HG02852 (cell line): ENCODE measurements around the gene DDAH2.

ENCODE experiments used
- ATAC-seq: cut with Tn5 transposase; IDR thresholded peaks from one replicate; pipeline ENCODE4 v1.9.1; 2021; ENCODE audit warnings: mild to moderate bottlenecking, moderate library complexity; ENCODE audit not compliant: unreplicated experiment

Gene DDAH2

DNA sequence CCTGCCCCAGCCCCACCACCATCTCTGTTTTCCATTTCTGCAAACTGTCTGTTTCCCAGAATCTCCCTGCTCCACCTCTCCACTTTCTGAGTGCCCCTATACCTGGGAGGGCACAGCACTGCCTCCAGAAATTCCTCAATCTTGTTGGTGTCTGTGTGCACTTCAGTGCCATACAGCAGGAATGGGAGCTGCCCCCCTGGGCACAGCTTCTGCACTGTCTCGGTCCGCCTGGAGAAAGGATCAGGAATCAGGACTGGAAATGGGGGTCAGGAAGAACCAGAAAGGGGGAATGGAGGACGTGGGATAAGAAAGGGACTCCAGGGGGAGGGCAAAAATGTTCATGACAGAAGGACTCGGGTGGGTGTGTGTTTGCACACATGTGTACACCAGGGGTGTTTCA is 4.6 kb upstream of the DDAH2 start:
- ATAC-seq, result no peak

DNA sequence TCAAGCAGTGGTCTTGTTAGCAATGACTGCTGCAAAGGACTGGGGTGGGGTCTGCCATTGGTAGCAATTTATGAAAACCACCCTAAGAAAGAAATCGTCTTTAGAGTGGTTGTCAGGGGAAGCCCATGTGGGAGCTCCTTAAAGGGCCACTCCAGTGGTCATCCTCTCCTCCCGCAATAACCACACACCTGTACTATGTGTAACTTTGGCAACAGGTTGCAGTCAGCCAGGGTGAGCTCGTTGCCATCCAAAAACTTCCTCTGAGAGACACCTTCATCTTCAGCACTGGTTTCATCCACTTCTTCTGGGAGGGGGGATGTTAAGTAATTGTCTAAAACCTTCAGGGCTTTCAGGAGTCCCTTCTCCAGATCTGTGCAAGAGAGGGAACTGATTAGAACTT is 2.9 kb upstream of the DDAH2 start:
- ATAC-seq, result no peak

DNA sequence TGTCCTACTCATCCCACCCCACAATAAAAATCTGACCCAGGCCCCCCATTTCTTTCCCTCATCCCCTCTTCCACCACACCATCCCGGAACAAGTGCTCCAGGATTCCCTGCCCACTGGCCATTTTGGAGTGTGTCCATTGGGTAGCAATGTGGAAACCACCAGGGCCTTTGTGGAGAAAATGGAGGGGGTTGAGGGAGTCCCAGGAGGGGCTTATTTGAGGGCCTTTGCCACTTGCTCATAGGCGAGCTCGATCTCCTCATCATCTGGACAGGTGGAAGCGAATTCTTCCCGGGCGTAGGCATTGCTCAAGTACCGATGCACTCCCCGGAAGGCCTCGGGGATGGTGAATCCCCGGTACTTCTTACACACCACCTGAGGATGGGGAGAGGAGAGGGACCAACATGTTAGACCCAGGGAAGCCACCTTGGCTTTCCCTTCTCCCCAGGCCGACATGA is 1.6 kb upstream of the DDAH2 start:
- ATAC-seq, result no peak

DNA sequence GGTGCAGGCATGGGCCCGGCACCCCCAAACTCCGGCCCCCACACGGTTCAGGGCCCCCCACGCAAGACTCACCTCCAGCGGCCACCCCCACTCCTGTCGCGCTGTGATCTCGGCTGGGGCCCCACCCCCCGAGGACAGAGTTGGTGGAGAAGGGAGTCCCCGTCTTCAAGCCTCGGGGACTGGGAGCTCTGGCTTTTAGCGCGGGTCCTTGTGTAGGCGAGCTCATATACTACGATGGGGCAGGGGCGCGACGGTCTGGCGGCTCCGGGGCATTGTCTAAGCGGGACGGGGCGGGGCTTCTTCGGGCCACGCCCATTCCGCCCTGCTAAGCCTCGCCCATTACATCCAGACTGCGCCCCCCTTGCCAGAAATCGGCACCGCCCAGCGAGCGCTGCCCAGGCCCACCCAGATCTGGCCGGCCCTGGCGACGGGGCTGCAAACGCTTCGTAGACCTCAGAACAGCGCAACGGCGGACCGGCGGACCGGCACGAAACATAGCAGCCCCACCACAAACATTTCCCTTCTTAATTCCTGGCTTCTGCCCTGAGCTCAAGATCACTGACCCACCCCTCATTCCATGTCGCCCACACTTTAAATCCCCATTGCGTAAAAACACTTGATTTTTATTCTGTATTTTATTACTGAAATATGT is 1.0 kb upstream of the DDAH2 start:
- ATAC-seq, result peak; percentile 32

DNA sequence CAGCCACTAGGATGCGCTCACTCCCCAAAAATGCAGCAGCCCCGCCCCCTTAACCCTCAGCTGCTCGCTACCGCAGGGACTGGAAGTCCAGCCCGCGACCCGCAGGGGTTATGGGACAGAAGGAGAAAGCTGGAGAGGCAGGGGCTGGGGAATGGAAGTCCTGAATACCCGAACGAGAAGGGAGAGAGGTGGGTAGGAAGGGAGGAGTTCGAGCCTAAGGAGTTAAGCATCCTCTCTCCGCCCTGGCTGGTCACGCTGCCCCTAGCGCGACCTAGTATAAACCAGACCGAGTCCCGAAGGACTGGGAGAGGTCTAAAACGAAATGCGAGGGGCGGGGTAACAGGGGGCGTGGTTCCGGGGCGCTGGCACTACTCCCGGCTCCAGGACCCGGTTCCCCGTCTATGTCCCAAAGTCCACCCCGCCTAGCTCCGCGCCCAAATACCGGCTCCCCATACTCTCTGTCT is 448 bp upstream of the DDAH2 start:
- peak; percentile 53 for ATAC-seq

DNA sequence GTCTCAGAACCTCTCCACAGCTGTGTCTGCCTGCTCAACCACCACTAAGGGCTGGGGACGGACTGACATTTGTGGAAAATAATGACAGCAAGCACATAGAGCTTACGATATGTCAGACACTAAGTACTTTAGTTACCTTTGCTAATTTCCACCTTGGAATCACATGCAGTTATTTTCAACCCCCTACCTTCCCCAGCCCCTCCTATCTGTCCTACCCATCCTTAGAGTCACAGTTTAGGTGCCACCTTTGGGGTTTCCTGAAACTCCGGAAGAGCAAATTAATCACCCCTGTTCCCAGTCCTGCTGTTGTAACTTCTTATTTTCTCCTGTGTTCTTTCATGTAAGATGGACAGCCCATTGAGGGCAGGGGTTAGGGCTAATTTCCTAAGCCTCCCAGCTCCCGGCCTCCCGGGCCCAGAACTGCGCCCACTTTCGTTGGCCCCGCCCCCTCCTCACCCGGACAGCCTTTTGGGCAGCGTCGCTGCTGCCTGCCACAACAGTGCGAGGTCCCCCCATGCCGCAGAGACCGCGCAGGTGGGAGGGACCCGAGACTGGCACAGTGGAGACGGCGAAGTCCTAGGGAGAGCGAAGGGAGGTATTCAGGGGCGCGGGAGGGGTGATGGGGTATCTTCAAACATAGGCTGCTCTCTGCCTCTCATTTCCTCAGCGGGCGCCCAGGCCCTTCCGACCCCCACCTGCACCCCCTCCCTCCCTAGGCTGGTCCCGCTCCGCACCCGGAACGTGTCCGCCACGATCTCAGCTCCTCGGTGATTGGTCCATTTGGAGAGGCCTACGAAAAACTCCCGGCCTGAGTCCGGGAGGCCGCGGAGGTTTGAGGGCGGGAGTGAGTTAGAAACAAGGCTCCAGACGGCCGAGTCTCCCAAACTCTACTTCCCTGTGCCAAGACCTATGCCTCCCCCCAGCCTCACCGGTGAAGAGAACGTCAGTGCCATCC is 1.1 kb downstream of the DDAH2 start:
- ATAC-seq, result no peak

DNA sequence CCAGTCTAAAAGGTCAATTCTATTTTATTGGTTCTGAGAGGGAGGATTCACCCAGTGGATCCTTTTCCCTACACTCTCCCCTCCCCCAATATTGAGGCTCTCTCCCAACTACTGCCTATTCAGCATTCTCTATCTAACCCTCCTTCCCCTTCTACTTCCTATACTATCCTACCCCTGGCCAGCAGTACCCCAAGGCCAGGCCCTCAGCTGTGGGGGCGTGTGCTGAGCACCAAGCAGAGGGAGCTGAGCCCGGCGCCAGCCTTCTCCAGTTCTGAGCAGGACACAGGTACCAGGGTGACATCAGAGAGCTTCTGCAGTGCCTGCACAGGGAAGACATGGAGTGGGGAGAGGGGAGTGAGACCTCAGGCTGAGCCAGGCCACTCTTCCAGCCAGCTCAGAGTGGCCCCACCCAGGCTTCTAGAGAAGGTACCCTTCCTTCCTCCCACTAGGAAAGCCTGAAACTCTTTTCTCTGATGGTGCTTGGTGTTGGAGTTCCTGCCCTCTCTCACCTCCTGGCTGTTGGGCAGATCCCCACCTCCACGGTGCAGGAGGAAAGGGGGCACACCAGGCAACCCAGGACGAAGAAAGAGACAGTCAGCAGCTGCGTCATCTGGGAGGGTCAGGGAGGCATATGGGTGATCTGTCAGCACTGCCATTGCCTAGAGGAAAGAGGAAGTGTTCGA is 1.9 kb downstream of the DDAH2 start:
- ATAC-seq, result peak; percentile 56

DNA sequence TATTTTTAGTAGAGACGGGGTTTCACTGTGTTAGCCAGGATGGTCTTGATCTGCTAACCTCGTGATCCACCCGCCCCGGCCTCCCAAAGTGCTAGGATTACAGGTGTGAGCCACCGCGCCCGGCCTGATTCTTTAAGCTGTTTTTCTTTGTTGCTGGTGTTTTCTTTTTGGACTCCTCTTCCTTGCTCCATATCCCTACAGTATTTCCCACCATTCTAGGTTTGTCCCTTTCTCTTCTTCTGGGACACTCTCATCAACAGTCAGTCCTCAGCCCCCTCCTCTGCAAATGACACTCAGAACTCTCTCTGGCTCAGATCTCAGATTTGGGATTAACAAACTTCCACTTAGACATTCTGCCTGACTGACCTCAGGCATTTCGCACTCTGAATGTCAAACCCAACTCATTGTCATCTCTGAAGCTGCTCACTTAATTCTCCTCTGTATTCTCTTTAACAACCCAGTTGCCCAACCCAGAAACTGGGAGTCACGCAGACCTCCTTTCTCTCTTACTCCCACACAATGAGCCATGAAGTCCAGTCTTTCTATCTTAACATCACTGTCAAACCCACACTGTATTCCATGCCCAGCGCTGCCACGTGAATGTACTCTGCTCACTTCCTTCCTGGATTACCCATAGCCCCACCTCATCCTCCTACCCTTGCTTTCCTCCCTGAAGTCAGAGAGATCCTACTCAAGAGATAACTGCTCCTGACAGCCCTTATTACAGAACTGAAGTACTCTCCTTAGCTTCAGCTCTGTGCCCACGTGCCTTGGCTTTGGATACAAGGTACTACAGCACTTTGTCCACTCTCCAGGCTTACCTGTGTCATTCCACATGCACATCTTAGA is 3.4 kb downstream of the DDAH2 start:
- no peak for ATAC-seq

DNA sequence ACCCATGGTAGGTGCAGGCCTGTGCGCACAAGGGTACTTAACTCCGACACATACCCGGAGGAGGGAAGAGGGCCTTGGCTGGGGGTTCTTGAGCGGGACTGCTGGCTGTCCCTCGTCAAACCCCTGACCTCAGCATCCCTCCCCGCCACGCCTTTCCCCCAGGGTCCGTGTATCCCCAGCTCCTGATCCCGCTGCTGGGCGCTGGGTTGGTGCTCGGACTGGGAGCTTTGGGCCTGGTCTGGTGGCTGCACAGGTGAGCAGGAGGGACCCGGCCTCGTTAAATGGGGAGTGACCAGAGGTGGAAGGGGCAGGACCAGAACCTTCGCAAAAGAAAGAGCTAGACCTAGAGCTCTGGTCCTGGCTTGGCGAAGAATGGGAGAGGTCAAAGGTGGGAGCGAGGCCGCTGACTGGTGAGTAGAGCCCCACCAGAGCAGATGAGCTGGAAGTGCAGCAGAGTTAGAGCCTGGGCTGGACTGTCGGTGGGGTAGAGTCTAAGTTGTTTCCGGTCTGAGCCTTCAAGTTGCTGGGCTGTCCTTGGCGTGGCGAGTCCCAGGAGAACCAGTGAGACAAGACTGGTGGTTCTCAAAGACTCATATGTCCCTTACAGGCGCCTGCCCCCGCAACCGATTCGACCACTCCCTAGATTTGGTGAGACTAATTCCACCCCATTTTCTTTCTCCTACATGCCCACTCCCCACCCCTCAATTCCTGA is 5.0 kb downstream of the DDAH2 start:
- no peak for ATAC-seq

DNA sequence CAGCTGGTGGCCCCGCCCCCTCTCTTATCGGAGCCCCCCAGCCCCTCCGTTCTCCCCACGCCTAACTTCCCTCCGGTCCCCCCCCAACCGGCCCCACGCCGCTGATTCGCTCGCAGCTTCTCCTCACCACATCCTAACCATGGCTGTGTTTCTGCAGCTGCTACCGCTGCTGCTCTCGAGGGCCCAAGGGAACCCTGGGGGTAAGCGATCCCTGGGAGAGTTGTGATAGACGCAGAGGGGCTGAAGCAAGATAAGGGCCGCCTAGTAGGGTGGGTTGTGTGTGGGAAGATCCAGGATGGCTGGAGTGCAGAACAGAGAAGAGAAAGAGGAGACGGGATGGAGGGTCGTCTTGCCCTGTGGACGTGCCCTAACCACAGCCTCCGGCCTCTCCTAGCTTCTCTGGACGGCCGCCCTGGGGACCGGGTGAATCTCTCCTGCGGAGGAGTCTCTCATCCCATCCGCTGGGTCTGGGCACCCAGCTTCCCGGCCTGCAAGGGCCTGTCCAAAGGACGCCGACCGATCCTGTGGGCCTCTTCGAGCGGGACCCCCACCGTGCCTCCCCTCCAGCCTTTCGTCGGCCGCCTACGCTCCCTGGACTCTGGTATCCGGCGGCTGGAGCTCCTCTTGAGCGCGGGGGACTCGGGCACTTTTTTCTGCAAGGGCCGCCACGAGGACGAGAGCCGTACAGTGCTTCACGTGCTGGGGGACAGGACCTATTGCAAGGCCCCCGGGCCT is 5.7 kb downstream of the DDAH2 start, which contains the start of gene MPIG6B:
Gene MPIG6B, plus strand, starts transcription at position 129 of the 735 bp plus-strand sequence. Its CDS starts 11 bp downstream, at position 140.
- no peak for ATAC-seq

DNA sequence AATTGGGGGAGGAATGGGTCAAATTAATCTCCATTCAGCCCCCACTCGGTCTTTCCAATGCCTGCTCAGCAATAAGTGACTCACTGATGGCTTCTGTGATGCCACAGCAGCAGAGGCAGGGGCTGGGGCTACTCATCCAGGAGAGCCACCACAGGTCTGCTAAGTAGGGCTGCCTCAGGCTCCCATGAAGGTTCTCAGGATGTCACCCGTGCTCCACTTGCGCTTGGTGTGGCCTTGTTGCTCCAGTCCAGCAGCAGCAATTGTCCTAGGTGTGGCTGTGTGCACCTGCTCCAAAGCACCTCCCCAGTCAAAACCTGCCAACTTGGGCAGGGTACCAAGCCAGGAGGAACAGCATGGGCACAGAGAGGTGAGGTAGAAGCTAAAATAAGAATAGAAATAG is 6.9 kb downstream of the DDAH2 start:
- no peak for ATAC-seq

DNA sequence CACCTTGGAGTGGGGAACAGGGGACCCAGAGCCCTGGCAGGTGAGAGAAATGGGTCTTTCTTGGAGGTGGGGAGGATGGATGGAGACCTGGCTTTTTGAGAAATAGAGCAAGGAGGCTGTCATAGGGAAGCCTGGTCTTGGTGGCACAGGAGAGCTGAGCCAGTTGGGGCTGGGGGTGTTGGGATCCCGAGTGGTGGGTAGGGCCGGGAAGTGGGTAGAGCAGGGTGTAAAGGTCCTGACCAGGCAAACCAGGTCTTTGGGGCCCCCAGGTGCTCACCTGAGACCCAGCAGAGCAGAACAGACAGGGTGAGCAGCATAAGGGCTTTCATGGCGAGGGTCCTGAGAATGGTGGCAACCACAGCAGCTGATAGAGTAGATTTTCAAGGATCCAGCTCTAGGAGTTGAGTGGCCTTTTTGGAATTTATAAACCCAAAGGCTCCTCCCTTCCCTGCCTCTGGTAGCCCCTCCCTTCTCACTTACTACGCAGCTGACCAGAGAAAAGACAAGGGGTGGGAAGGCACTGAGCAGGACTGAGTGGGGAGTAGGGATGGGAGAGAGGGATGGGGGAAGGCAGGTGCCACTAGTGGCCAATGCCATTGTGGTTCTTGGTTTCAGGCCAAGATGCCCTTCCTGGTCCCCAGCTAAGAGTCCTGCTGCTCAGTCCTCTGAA is 7.6 kb downstream of the DDAH2 start, which contains the start of gene LY6G6C:
Gene LY6G6C, minus strand, starts transcription at position 396 of the 670 bp plus-strand sequence. Its CDS starts 67 bp downstream, at position 329.
- ATAC-seq, result no peak

DNA sequence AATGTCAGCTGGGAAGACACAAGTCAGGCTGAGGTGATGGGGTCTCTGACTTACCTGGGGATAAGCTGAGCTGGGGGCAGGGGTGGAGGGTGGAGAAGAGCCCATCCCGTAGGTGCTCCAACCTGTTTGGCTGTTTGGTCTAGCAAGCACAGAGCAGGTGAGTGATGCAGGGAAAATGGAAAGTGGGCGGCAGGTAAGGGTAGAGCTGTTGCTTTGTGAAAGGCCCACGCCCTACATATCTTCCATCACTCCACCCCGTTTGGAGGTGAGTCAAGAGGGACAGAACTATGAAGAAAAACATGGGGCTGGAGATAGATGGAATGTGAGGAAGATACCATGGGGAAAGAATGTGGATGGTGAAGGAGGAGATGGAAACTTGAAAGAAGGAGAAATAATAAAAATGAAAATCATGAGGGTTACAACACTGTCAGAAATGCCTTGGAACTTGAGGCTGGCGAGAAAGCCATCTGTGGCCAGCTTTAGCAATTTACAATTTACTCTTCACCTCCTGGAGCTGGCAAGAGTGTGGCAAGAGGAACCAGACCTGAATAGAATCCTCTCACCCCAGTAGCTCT is 8.8 kb downstream of the DDAH2 start:
- no peak for ATAC-seq

DNA sequence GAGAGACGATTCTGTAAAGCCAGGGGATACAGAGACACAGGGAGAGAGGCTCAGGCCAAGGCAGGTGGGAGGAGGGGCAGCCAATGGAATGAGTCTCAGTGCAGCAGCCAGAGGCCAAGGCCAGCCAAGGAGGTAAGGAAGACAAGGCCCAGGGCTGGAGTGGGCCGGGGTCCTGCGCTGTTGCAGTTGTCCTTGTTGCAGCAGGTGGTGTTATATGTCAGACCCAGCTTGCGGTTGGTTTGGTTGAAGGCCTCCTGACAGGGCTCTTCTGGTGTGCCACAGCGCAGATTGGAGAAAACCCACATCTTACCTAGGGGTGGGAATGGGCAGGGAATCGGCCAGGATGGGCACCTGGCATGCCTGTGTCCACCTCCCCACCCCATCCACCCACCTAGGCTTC is 10.1 kb downstream of the DDAH2 start:
- no peak for ATAC-seq

DNA sequence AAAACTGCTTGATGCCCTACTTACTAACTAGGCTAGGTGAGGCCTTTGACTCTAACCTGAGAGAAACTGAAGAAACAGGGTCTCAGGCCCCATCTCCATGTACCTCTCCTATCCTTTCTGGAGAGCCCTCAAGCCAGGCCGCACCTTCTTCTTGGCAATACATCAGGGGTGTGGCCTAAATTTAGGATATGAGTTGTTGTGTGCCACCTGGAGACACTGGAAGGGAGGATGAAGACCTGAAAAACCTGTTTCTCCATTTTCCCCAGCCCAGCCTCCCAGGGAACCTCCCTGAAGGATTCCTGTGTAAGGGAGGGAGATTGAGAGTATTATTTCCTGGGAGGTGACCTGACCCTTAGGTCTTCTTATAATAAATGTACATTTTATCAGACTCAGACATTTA is 10.8 kb downstream of the DDAH2 start:
- ATAC-seq, result no peak

DNA sequence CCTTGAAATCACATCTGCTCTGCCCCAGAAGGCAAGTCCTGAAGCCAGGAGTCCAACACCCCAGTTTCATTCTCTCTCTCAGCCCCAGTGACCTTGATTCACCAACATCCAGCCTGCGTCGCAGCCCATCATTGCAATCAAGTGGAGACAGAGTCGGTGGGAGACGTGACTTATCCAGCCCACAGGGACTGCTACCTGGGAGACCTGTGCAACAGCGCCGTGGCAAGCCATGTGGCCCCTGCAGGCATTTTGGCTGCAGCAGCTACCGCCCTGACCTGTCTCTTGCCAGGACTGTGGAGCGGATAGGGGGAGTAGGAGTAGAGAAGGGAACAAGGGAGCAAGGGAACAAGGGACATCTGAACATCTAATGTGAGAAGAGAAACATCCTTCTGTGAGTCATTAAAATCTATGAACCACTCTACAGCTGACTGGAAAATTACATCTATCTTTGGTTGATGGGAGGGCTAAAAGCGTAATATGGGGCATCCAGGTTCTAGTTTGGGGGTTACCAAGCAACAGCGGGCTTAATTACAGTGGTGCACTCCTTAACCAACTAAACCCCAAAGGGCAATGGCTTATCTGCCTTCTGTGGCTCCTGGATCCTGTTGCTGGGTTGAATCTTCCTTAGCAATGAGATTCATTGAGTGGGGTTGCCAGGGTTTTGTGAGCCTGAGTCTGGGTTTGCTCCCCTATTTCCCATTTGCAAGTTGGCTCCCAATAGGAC is 11.4 kb downstream of the DDAH2 start:
- ATAC-seq, result no peak
